Ovary (tissue), 9 donors: ENCODE measurements around the gene EIF2S2. TPM values are rescaled to one million over a fixed set of nuclear protein-coding genes. Genes with fewer than 3 reads are reported as not detected.

ENCODE experiments used
- DNase-seq, 5 donors: peaks; one replicate each; pipeline ENCODE4 v3.0.0-alpha.2; 2019 to 2020
- H3K27ac ChIP-seq, 2 donors: fragments of 200-600 bp; one replicate each; pipeline versions ENCODE4 v1.5.1 to v1.8.0; 2019 to 2022
- H3K27me3 ChIP-seq: fragments of 200-600 bp; one replicate; pipeline ENCODE4 v1.8.0; 2022
- H3K36me3 ChIP-seq: fragments of 200-600 bp; sonication (generic); one replicate; pipeline ENCODE4 v1.5.1; 2019
- H3K4me1 ChIP-seq: one replicate; pipeline ENCODE4 v1.8.1; 2013; ENCODE audit warnings: mild to moderate bottlenecking, moderate library complexity; ENCODE audit not compliant: insufficient read depth
- H3K4me3 ChIP-seq: fragments of 200-600 bp; sonication (generic); one replicate; pipeline ENCODE4 v1.5.1; 2017
- H3K9me3 ChIP-seq, 2 donors: fragments of 200-600 bp in 1 of 2; sonication (generic) in 1 of 2; one replicate each; pipeline versions ENCODE4 v1.5.1 to v1.8.1; 2013 to 2019; ENCODE audit warnings: mild to moderate bottlenecking in 1 of 2, moderate library complexity in 1 of 2
- CTCF ChIP-seq, 3 donors: fragments of 450-650 bp in 2 of 3; fragments of 200-600 bp in 1 of 3; IDR thresholded peaks; one replicate each; pipeline versions ENCODE4 v1.5.1 to v1.8.0; 2016 to 2022; ENCODE audit warnings: antibody characterized with exemption in 3 of 3, mild to moderate bottlenecking in 1 of 3
- EP300 ChIP-seq: sonication (generic); formaldehyde crosslinking; IDR thresholded peaks from one replicate; pipeline ENCODE4 v1.6.1; 2017; ENCODE audit warnings: antibody characterized with exemption
- POLR2A ChIP-seq: fragments of 450-650 bp; IDR thresholded peaks from one replicate; pipeline ENCODE4 v1.6.1; 2017; ENCODE audit warnings: antibody characterized with exemption, mild to moderate bottlenecking, moderate library complexity
- WGBS, 3 donors: extraction: QIAGEN DNeasy Blood & Tissue Kit in 1 of 3; methylation state at CpG; one replicate each; pipeline versions ENCODE4 v1.1.5 to v1.1.7; 2013 to 2017; 5-methylcytosine and 5-hydroxymethylcytosine counted together
- intact Hi-C, 4 donors: fragments of 100-400 bp; cut with DNase I; formaldehyde crosslinking; loops; one replicate each; pipeline versions ENCODE4 v1.11.0 to v1.15.1; 2022 to 2023
- microRNA-seq, 3 donors: library from miRNA; unstranded; fragments of <30 nt; microRNA quantifications; one replicate each; pipeline versions ENCODE4 to v1.2.0, GENCODE V29; 2019 to 2020
- polyA plus RNA-seq, 2 donors: library from polyadenylated mRNA; stranded (reverse); fragments of 200-250 nt in 1 of 2; fragments of 350-450 nt in 1 of 2; fragmentation: Illumina TruSeq in 1 of 2; extraction: RNeasy Lipid Tissue Mini Kit (QIAGEN cat#74804) in 1 of 2; gene quantifications; one replicate each; pipeline ENCODE4 v1.2.3, GENCODE V29; 2013 to 2014
- small RNA-seq: library from RNA; depleted of rRNA; stranded (forward); fragments of <200 nt; gene quantifications from one replicate; pipeline ENCODE3, GENCODE V24; 2016
- total RNA-seq, 7 donors: library from RNA; depleted of rRNA in 2 of 7; stranded (reverse); fragments of >200 nt in 2 of 7; fragmentation: NEBNext Ultra II Directional in 3 of 7; extraction: Animal tissue kit (Norgen Biotek cat#: 25700) in 3 of 7; gene quantifications; one replicate each; pipeline versions ENCODE4 v1.1.0 to v1.2.4, GENCODE V29; 2016 to 2023
- donor health status: DM: no; HTN: no; CAD: no; lungs with moderate emphysema.
- donor health status: DM: no; HTN: no; CAD: no.
- donor health status: Bipolar disorder and iron deficiency.
- donor health status: DM: yes; HTN: yes; CAD: no.
- donor health status: DM: no; HTN: no; CAD: no.
- donor health status: DM: yes; HTN: yes; CAD: no.

Gene EIF2S2
- total and polyA plus RNA-seq, 9 donors: 29.1 to 85.8 (median 36.1) TPM

- H3K9me3 ChIP-seq: no peaks in the 10 kb centered on the region
- no peaks in the 10 kb centered on the region for H3K27me3 ChIP-seq
- H3K4me3 ChIP-seq: no peak overlapping the region
- WGBS, 3 donors: 58 to 68% (median 60%) methylated on average over 9 of the region's 9 CpGs
- intact Hi-C loops: no loop called here
- no peak for DNase-seq
- no peak overlapping the region for H3K27ac ChIP-seq
- TF ChIP-seq EP300 (no peak), CTCF (IDR thresholded peaks at IDR 0.05) (no peak), POLR2A (no peak)
- H3K36me3 ChIP-seq: no peaks in the 10 kb centered on the region
- H3K4me1 ChIP-seq: peaks cover 35% of the 10 kb centered on the region
Measured at GRCh38 chr20:34040300-34040995, 71.6 kb downstream of the EIF2S2 start.

Small RNAs within 50 kb of the gene (microRNA-seq; reads per million reads assigned to microRNA genes)
- 0 to 0.38 (median 0.32) reads per million in 3 donors for gene MIR4755

Small RNAs within 50 kb of the gene (small RNA-seq; reads per million reads assigned to genes)
- gene MIR4755: not detected

Other genes with a start within 250 kb of the EIF2S2 start
- 100 to 1,000 TPM in 4 of 7 donors, 10 to 100 TPM in 3; 51.7 to 124 (median 105) TPM for gene RALY, start 118.3 kb downstream of the EIF2S2 start, total RNA-seq
- 100 to 1,000 TPM in 1 of 2 donors, 10 to 100 TPM in 1; 68.9 to 131 TPM for gene RALY, start 118.3 kb downstream of the EIF2S2 start, polyA plus RNA-seq
- 10 to 100 TPM in 6 of 7 donors, 1 to 10 TPM in 1; 7.3 to 37.6 (median 22.5) TPM for gene ASIP, start 129.2 kb upstream of the EIF2S2 start, total RNA-seq
- gene ASIP, start 129.2 kb upstream of the EIF2S2 start, polyA plus RNA-seq: 10 to 100 TPM in 1 of 2 donors, under 1 TPM in 1; 0.37 to 57.1 TPM
- gene AHCY, start 191.1 kb upstream of the EIF2S2 start, total RNA-seq: 100 to 1,000 TPM; 109 to 190 (median 139) TPM
- 100 to 1,000 TPM in 1 of 2 donors, 10 to 100 TPM in 1; 97.7 to 141 TPM for gene AHCY, start 191.1 kb upstream of the EIF2S2 start, polyA plus RNA-seq